Testis (tissue), 3 donors: ENCODE results near the gene GDF11. TPM values are rescaled to one million over a fixed set of nuclear protein-coding genes. Genes with fewer than 3 reads are reported as not detected.

Source experiments
- DNase-seq: peaks from one replicate; pipeline ENCODE4 v3.0.0-alpha.2; 2019
- H3K27ac ChIP-seq, 2 donors: fragments of 200-600 bp; sonication (generic); one replicate each; pipeline ENCODE4 v1.5.1; 2019
- H3K27me3 ChIP-seq: fragments of 200-600 bp; sonication (generic); one replicate; pipeline ENCODE4 v1.5.1; 2019
- H3K36me3 ChIP-seq: fragments of 200-600 bp; sonication (generic); one replicate; pipeline ENCODE4 v1.5.1; 2017; ENCODE audit warnings: low read depth; ENCODE audit errors: missing control alignments
- H3K4me1 ChIP-seq: fragments of 200-600 bp; sonication (generic); one replicate; pipeline ENCODE4 v1.5.1; 2019
- H3K4me3 ChIP-seq, 2 donors: fragments of 200-600 bp; sonication (generic); one replicate each; pipeline ENCODE4 v1.5.1; 2017 to 2019
- H3K9me3 ChIP-seq: fragments of 200-600 bp; sonication (generic); one replicate; pipeline ENCODE4 v1.5.1; 2017
- POLR2A ChIP-seq: fragments of 450-650 bp; IDR thresholded peaks from one replicate; pipeline ENCODE4 v1.6.1; 2017; ENCODE audit warnings: antibody characterized with exemption, mild to moderate bottlenecking, moderate library complexity
- WGBS, 2 donors: methylation state at CpG; one replicate each; pipeline ENCODE4 v1.1.5; 2018; 5-methylcytosine and 5-hydroxymethylcytosine counted together
- intact Hi-C: fragments of 100-400 bp; cut with DNase I; formaldehyde crosslinking; loops from one replicate; pipeline ENCODE4 v1.15.1; 2023; ENCODE audit warnings: low total_unique reads
- polyA plus RNA-seq: library from polyadenylated mRNA; stranded (reverse); fragments of 350-450 nt; fragmentation: Illumina TruSeq; extraction: RNeasy Lipid Tissue Mini Kit (QIAGEN cat#74804); gene quantifications from one replicate; pipeline ENCODE4 v1.2.3, GENCODE V29; 2014; ENCODE audit warnings: low read depth, low replicate concordance; ENCODE audit not compliant: insufficient read depth
- total RNA-seq, 2 donors: library from RNA; depleted of rRNA; stranded (reverse); fragments of >200 nt; gene quantifications; one replicate each; pipeline ENCODE4 v1.2.3, GENCODE V29; 2016
- TF ChIP-seq, protein P1 (sequence below), 3 experiments: fragments of 450-650 bp in 2 of 3; fragments of 200-600 bp in 1 of 3; sonication (generic) in 1 of 3; IDR thresholded peaks; one replicate each; pipeline ENCODE4 v1.5.1; 2016 to 2019; ENCODE audit warnings: antibody characterized with exemption in 3 of 3, mild to moderate bottlenecking in 2 of 3, moderate library complexity in 1 of 3

The GDF11 gene
- total and polyA plus RNA-seq, 3 donors from 2014 or later: 3.0 to 3.3 (median 3.1) TPM

DNA sequence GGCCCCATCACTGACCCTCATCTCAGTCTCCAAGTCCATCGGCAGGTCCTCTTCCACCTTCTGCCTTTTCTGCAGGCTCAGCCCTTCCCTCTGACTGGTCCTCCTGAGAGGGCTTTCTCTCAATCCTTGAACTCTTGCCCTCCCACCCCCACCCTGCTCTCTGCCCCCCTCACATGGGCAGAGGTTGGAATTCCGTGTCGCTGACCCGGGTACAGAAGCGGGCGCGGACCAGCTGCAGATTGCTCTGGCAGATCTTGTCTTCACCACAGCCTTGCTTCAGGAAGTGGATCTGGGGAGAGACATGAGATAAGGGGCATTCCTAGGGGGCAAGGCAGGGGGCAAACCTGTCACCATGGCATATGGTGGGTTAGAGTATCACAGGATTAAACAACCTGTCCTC is 47.6 kb upstream of the GDF11 start:
- H3K27me3 ChIP-seq: no peaks in the 10 kb centered on the region
- DNase-seq: no peak
- TF ChIP-seq, protein P1, sequence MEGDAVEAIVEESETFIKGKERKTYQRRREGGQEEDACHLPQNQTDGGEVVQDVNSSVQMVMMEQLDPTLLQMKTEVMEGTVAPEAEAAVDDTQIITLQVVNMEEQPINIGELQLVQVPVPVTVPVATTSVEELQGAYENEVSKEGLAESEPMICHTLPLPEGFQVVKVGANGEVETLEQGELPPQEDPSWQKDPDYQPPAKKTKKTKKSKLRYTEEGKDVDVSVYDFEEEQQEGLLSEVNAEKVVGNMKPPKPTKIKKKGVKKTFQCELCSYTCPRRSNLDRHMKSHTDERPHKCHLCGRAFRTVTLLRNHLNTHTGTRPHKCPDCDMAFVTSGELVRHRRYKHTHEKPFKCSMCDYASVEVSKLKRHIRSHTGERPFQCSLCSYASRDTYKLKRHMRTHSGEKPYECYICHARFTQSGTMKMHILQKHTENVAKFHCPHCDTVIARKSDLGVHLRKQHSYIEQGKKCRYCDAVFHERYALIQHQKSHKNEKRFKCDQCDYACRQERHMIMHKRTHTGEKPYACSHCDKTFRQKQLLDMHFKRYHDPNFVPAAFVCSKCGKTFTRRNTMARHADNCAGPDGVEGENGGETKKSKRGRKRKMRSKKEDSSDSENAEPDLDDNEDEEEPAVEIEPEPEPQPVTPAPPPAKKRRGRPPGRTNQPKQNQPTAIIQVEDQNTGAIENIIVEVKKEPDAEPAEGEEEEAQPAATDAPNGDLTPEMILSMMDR (IDR thresholded peaks at IDR 0.05): no peak
- no peak for TF ChIP-seq POLR2A
- H3K36me3 ChIP-seq: no peaks in the 10 kb centered on the region
- H3K9me3 ChIP-seq: no peaks in the 10 kb centered on the region
- intact Hi-C loops: no loop called here
- H3K27ac ChIP-seq: no peak overlapping the region
- no peak overlapping the region for H3K4me3 ChIP-seq
- 82 to 83% methylated on average over 7 of the region's 7 CpGs for WGBS, 2 donors
- no peaks in the 10 kb centered on the region for H3K4me1 ChIP-seq

DNA sequence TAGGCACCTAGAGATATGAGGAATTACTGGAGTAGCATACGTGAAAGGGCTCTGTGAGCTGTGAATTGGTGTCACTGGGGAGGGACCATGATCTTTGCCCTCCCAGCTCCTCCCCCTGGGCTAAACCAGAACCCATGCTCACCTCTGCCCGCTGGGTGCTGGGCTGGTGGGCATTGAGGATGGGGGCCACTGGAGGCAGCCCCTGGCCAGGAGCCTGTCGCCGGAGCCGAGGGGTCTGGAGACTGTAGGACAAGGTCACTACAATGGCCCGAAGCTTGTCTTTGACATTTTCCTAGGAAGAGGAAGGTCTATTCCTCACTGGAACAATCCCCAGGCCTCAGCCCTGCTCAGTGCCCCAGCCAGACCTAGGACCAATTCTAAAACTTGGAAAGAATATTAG is 46.8 kb upstream of the GDF11 start:
- H3K4me3 ChIP-seq: no peak overlapping the region
- H3K9me3 ChIP-seq: no peaks in the 10 kb centered on the region
- TF ChIP-seq, protein P1 (IDR thresholded peaks at IDR 0.05): no peak
- TF ChIP-seq POLR2A: no peak
- H3K4me1 ChIP-seq: no peaks in the 10 kb centered on the region
- WGBS, 2 donors: 75 to 92% methylated on average over 4 to 6 of the region's 6 CpGs
- no peaks in the 10 kb centered on the region for H3K36me3 ChIP-seq
- intact Hi-C loops: no loop called here
- no peak overlapping the region for H3K27ac ChIP-seq
- DNase-seq: no peak
- no peaks in the 10 kb centered on the region for H3K27me3 ChIP-seq

DNA sequence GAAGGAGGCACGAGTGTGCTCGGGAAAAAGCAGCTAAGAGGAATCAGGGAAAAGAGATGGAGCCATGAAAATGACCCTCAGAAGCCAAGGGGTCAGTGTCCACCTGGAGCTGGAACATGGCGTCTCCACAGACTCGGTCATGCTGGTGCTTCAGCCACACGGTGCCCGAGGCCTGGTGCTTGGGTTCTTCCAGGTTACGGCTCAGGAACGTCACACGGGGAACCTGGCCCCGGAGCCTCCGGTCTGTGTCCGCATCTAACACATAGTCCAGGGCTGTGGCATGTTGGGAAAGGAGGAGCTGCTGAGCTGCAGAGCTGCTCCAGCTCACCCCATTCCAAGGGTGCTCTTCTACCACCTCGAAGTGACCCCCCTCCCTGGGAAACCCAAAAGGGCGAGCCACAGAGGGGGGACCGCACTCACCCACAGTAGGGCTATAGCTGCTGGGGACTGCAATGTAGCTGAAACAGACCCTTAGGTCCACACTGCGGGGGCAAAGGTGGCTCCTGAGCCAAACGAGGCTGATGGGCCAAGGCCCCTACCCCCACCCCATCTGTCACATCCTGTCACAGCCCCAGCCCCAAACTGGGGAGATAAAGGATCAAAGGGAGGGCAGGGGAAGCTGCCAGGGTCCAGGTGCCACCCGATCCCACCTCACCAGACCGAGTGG is 46.0 kb upstream of the GDF11 start:
- no peak for DNase-seq
- Histone ChIP-seq H3K27me3 (no peaks in the 10 kb centered on the region), H3K36me3 (no peaks in the 10 kb centered on the region), H3K4me1 (no peaks in the 10 kb centered on the region), H3K9me3 (no peaks in the 10 kb centered on the region), H3K27ac (no peak overlapping the region), H3K4me3 (no peak overlapping the region)
- 89 to 90% methylated on average over 8 to 19 of the region's 19 CpGs for WGBS, 2 donors
- TF ChIP-seq, protein P1 (IDR thresholded peaks at IDR 0.05): no peak
- TF ChIP-seq POLR2A: no peak
- intact Hi-C loops: no loop called here

DNA sequence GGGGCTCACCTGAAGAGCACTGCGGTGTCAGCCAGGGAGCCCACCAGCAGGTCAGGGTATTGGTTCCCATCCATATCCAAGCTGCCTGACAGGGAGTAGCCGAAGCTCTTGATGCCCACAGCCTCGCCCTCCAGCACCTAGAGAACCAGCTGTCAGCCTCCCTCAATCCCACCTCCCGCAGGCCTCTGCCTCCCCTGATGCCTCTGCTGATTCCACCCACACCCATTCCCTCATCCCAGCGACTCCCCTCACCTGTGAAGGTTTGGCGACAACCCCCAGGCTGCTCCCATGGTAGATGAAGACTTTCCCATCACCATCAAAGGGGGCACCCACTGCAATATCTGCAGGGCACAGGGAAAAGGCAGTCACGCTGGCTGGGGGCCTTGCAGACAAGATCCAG is 45.2 kb upstream of the GDF11 start:
- H3K4me1 ChIP-seq: no peaks in the 10 kb centered on the region
- H3K27ac ChIP-seq: no peak overlapping the region
- WGBS, 2 donors: 83 to 88% methylated on average over 7 of the region's 7 CpGs
- H3K27me3 ChIP-seq: no peaks in the 10 kb centered on the region
- TF ChIP-seq, protein P1 (IDR thresholded peaks at IDR 0.05): no peak
- no peak for TF ChIP-seq POLR2A
- no peak overlapping the region for H3K4me3 ChIP-seq
- DNase-seq: no peak
- H3K9me3 ChIP-seq: no peaks in the 10 kb centered on the region
- no peaks in the 10 kb centered on the region for H3K36me3 ChIP-seq
- intact Hi-C loops: no loop called here
